Subcutaneous adipose tissue (tissue), 4 donors: ENCODE results near the gene CD33. TPM values are rescaled to one million over a fixed set of nuclear protein-coding genes. Genes with fewer than 3 reads are reported as not detected.

ENCODE experiments used
- total RNA-seq, 4 donors: library from RNA; depleted of rRNA; stranded (reverse); fragments of >200 nt; gene quantifications; one replicate each; pipeline ENCODE4 v1.1.0, GENCODE V29; 2016
- TF ChIP-seq, protein P1 (sequence below): fragments of 450-650 bp; IDR thresholded peaks from one replicate; pipeline ENCODE4 v1.5.1; 2016; ENCODE audit warnings: low read depth, mild to moderate bottlenecking, control low read depth, antibody characterized with exemption, moderate library complexity

CD33 gene
- total RNA-seq, 4 donors from 2014 or later, result 4.7 to 32.1 (median 13.0) TPM

GRCh38 chr19:51227326-51227725, 2.4 kb downstream of the CD33 start:
- TF ChIP-seq, protein P1, sequence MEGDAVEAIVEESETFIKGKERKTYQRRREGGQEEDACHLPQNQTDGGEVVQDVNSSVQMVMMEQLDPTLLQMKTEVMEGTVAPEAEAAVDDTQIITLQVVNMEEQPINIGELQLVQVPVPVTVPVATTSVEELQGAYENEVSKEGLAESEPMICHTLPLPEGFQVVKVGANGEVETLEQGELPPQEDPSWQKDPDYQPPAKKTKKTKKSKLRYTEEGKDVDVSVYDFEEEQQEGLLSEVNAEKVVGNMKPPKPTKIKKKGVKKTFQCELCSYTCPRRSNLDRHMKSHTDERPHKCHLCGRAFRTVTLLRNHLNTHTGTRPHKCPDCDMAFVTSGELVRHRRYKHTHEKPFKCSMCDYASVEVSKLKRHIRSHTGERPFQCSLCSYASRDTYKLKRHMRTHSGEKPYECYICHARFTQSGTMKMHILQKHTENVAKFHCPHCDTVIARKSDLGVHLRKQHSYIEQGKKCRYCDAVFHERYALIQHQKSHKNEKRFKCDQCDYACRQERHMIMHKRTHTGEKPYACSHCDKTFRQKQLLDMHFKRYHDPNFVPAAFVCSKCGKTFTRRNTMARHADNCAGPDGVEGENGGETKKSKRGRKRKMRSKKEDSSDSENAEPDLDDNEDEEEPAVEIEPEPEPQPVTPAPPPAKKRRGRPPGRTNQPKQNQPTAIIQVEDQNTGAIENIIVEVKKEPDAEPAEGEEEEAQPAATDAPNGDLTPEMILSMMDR, result no peak

- TF ChIP-seq, protein P1, result no peak
Measured at GRCh38 chr19:51227966-51228365, 3.1 kb downstream of the CD33 start.

- TF ChIP-seq, protein P1, result no peak
Measured at GRCh38 chr19:51240866-51241265, 16.0 kb downstream of the CD33 start.

- TF ChIP-seq, protein P1, result no peak
Measured at GRCh38 chr19:51242881-51243630, 18.2 kb downstream of the CD33 start.

GRCh38 chr19:51246164-51246552, 21.3 kb downstream of the CD33 start:
- TF ChIP-seq, protein P1, result no peak

DNA sequence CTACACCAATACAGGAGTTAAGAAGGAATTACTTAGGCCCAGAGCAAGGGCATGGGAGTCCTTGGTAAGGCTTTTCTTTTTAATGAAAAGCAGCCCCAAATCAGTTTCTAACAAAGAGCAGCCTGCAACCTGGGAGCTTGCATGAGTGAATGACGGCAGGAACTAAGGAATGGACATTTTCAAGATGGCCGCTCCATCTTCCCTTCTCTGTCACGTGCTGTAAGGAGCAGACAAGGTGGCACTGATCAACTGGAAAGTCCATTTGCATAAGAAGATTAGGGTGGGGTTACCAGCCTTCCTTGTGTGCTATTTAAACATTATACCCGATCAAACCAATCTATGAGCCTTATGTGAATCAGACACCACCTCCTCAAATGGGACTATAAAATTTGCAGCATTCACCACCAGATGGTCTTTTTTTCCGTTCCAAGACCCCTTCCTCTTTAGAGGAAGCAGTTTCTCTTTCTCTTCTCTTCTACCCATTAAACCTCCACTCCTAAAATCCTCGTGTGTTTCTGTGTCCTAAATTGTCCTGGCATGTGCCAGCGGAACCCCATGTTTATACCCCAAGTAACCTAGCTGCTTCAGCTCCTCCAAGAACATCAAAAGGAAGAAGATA, 23.2 kb downstream of the CD33 start:
- TF ChIP-seq, protein P1, result no peak

GRCh38 chr19:51250786-51251467, 26.0 kb downstream of the CD33 start, which contains the start of gene SIGLECL1:
Gene SIGLECL1, plus strand, starts transcription at chr19:51251080. Its CDS starts 12,993 bp downstream, at chr19:51264073.
- TF ChIP-seq, protein P1, result no peak
